Spleen (tissue), 11 donors: ENCODE results near the gene GNG7. TPM values are rescaled to one million over a fixed set of nuclear protein-coding genes. Genes with fewer than 3 reads are reported as not detected.

ENCODE experiments used
- DNase-seq: peaks from one replicate; pipeline ENCODE4 v3.0.0-alpha.2; 2020
- H3K27ac ChIP-seq, 8 donors: fragments of 200-600 bp; sonication (generic) in 7 of 8; 1 replicate in 4 of 8; 2 replicates in 4 of 8; pipeline versions ENCODE4 v1.5.0 to v1.8.0; 2016 to 2021; ENCODE audit warnings: inconsistent platforms in 4 of 8, mild to moderate bottlenecking in 4 of 8, moderate library complexity in 1 of 8
- H3K27me3 ChIP-seq, 7 donors: fragments of 200-600 bp; sonication (generic) in 6 of 7; replicated peaks in 1 of 7; 1 replicate in 4 of 7; 2 replicates in 3 of 7; pipeline versions ENCODE4 v1.5.0 to v1.8.0; 2016 to 2021; ENCODE audit warnings: inconsistent platforms in 3 of 7, mild to moderate bottlenecking in 1 of 7
- H3K36me3 ChIP-seq, 6 donors: fragments of 200-600 bp; sonication (generic) in 5 of 6; 1 replicate in 4 of 6; 2 replicates in 2 of 6; pipeline versions ENCODE4 v1.5.0 to v1.8.0; 2016 to 2021; ENCODE audit warnings: inconsistent platforms in 2 of 6
- H3K4me1 ChIP-seq, 6 donors: fragments of 200-600 bp; sonication (generic) in 5 of 6; 1 replicate in 3 of 6; 2 replicates in 3 of 6; pipeline versions ENCODE4 v1.5.0 to v1.8.0; 2016 to 2021; ENCODE audit warnings: inconsistent platforms in 3 of 6
- H3K4me3 ChIP-seq, 8 donors: fragments of 200-600 bp; sonication (generic) in 7 of 8; 1 replicate in 4 of 8; 2 replicates in 4 of 8; pipeline versions ENCODE4 v1.5.0 to v1.8.0; 2016 to 2021; ENCODE audit warnings: inconsistent platforms in 4 of 8, mild to moderate bottlenecking in 4 of 8, moderate library complexity in 2 of 8
- H3K9me3 ChIP-seq, 8 donors: fragments of 200-600 bp; sonication (generic) in 7 of 8; 1 replicate in 4 of 8; 2 replicates in 4 of 8; pipeline versions ENCODE4 v1.5.0 to v1.8.0; 2016 to 2021; ENCODE audit warnings: inconsistent platforms in 4 of 8
- CTCF ChIP-seq, 11 experiments: fragments of 200-600 bp in 7 of 11; fragments of 450-650 bp in 4 of 11; sonication (generic) in 4 of 11; IDR thresholded peaks in 8 of 11; conservative IDR thresholded peaks in 3 of 11; 1 replicate in 7 of 11; 2 replicates in 4 of 11; pipeline versions ENCODE4 v1.4.0 to v1.8.0; 2016 to 2021; ENCODE audit warnings: antibody characterized with exemption in 11 of 11, inconsistent platforms in 4 of 11, mild to moderate bottlenecking in 1 of 11
- POLR2A ChIP-seq, 3 donors: fragments of 450-650 bp; IDR thresholded peaks; one replicate each; pipeline ENCODE4 v1.5.1; 2017; ENCODE audit warnings: antibody characterized with exemption in 3 of 3, mild to moderate bottlenecking in 1 of 3
- POLR2AphosphoS5 ChIP-seq, 3 donors: sonication (generic); formaldehyde crosslinking; IDR thresholded peaks; one replicate each; pipeline ENCODE4 v1.5.1; 2017; ENCODE audit warnings: antibody characterized with exemption in 3 of 3
- WGBS, 5 donors: extraction: QIAGEN DNeasy Blood & Tissue Kit in 3 of 5; methylation state at CpG; one replicate each; pipeline versions ENCODE4 v1.1.5 to v1.1.7; 2013 to 2018; 5-methylcytosine and 5-hydroxymethylcytosine counted together
- intact Hi-C: fragments of 100-400 bp; cut with DNase I; formaldehyde crosslinking; loops from one replicate; pipeline ENCODE4 v1.15.0; 2023; ENCODE audit warnings: low total_unique reads
- polyA plus RNA-seq, 3 donors: library from polyadenylated mRNA; stranded (reverse); fragments of 200-250 nt; gene quantifications; one replicate each; pipeline ENCODE4 v1.2.1, GENCODE V29; 2013
- total RNA-seq, 7 donors: library from RNA; depleted of rRNA in 3 of 7; stranded (reverse); fragments of >200 nt in 3 of 7; fragmentation: NEBNext Ultra II Directional in 4 of 7; extraction: Animal tissue kit (Norgen Biotek cat#: 25700) in 4 of 7; gene quantifications; one replicate each; pipeline versions ENCODE4 v1.1.0 to v1.2.1, GENCODE V29; 2016 to 2021
- donor health status: healthy with polysubstance abuse.
- donor health status: DM: no; HTN: no; CAD: no; lungs with moderate emphysema.
- donor health status: DM: no; HTN: no; CAD: no.
- donor health status: Bipolar disorder and iron deficiency.
- donor health status: healthy.
- donor health status: DM: no; HTN: no; CAD: no.
- donor health status: DM: yes; HTN: yes; CAD: no.

The GNG7 gene
- total and polyA plus RNA-seq, 10 donors, result 17.2 to 34.6 (median 18.9) TPM

- WGBS, 5 donors, result 74 to 84% (median 77%) methylated on average over 12 of the region's 12 CpGs
- no peak for TF ChIP-seq POLR2A (IDR thresholded peaks at IDR 0.05)
- no peak for TF ChIP-seq POLR2AphosphoS5 (IDR thresholded peaks at IDR 0.05)
- Histone ChIP-seq H3K36me3 (peaks cover 0 to 9% (median 5%) of the 10 kb centered on the region in 6 donors), H3K4me1 (peaks cover 0 to 37% (median 25%) of the 10 kb centered on the region in 6 donors), H3K9me3 (peaks cover 0 to 31% (median 25%) of the 10 kb centered on the region in 8 donors), H3K27ac (no peak overlapping the region), H3K27me3 (no peaks in the 10 kb centered on the region), H3K4me3 (no peak overlapping the region)
- DNase-seq, result no peak
- intact Hi-C loops, result no loop called here
These were observed 220.0 kb downstream of the GNG7 start for GRCh38 chr19:2482354-2483038.

- TF ChIP-seq POLR2AphosphoS5 (IDR thresholded peaks at IDR 0.05) (peak in 1 of 3 donors; percentile 26), CTCF (IDR thresholded peaks at IDR 0.05 in 8 of 11, conservative IDR thresholded peaks at IDR 0.05 in 3 of 11) (no peak), POLR2A (IDR thresholded peaks at IDR 0.05) (no peak)
- Histone ChIP-seq H3K27me3 (no peaks in the 10 kb centered on the region), H3K9me3 (peaks cover 0 to 31% (median 25%) of the 10 kb centered on the region in 8 donors), H3K27ac (no peak overlapping the region), H3K4me1 (peaks cover 0 to 38% (median 29%) of the 10 kb centered on the region in 6 donors), H3K36me3 (peaks cover 0 to 17% (median 9%) of the 10 kb centered on the region in 6 donors), H3K4me3 (no peak overlapping the region)
- DNase-seq, result no peak
- whole genome bisulfite sequencing, 5 donors, result 92 to 97% (median 96%) methylated on average over 12 to 16 of the region's 16 CpGs
- intact Hi-C loops, result no loop called here
These were observed 221.0 kb downstream of the GNG7 start for GRCh38 chr19:2481466-2481865.

- Histone ChIP-seq H3K27me3 (no peaks in the 10 kb centered on the region), H3K27ac (peak overlapping the region in 5 of 8 donors; percentile 86 to 95 (median 93)), H3K4me1 (peaks cover 8 to 45% (median 40%) of the 10 kb centered on the region in 6 donors), H3K36me3 (peaks cover 0 to 17% (median 9%) of the 10 kb centered on the region in 6 donors), H3K4me3 (peak overlapping the region in 5 of 8 donors; percentile 90 to 99 (median 99)), H3K9me3 (peaks cover 0 to 31% (median 25%) of the 10 kb centered on the region in 8 donors)
- DNase-seq, result no peak
- TF ChIP-seq CTCF (IDR thresholded peaks at IDR 0.05 in 8 of 11, conservative IDR thresholded peaks at IDR 0.05 in 3 of 11) (peak in 3 of 11 experiments; percentile 9 to 23 (median 18)), POLR2A (IDR thresholded peaks at IDR 0.05) (no peak), POLR2AphosphoS5 (IDR thresholded peaks at IDR 0.05) (no peak)
- intact Hi-C loops, result no loop called here
- WGBS, 5 donors, result 60 to 72% (median 69%) methylated on average over 12 to 20 of the region's 20 CpGs
These were observed 222.8 kb downstream of the GNG7 start for GRCh38 chr19:2479556-2480194.

GRCh38 chr19:2478756-2479555 lies 223.5 kb downstream of the GNG7 start:
- peaks cover 13 to 52% (median 47%) of the 10 kb centered on the region in 6 donors for H3K4me1 ChIP-seq
- peak; percentile 95 for DNase-seq
- intact Hi-C loops, result no loop called here
- no peak for TF ChIP-seq POLR2A (IDR thresholded peaks at IDR 0.05)
- TF ChIP-seq POLR2AphosphoS5 (IDR thresholded peaks at IDR 0.05), result peak; percentile 69 to 87 (median 79)
- WGBS, 5 donors, result 2 to 3% (median 3%) methylated on average over 23 to 39 of the region's 39 CpGs
- peak overlapping the region; percentile 68 to 99 (median 98) for H3K4me3 ChIP-seq
- H3K27ac ChIP-seq, result peak overlapping the region; percentile 61 to 95 (median 92)
- peaks cover 0 to 17% (median 9%) of the 10 kb centered on the region in 6 donors for H3K36me3 ChIP-seq
- peaks cover 0 to 27% (median 22%) of the 10 kb centered on the region in 8 donors for H3K9me3 ChIP-seq
- H3K27me3 ChIP-seq, result no peaks in the 10 kb centered on the region
